K562 (cell line): Measurements from ENCODE around the gene MPIG6B. TPM values are rescaled to one million over a fixed set of nuclear protein-coding genes. Genes with fewer than 3 reads are reported as not detected.

Experiments
- ATAC-seq: fragments of 200-7000 bp; cut with Tn5 transposase; 3 replicates; pipeline ENCODE4 v1.9.1; 2020; ENCODE audit warnings: moderate library complexity
- BruUV-seq: library from RNA; stranded (reverse); fragments of 400-500 nt; replicated peaks from 2 replicates; lab custom pipeline; 2021; lab: Mats Ljungman, UMichigan
- CTCF ChIA-PET: fragments of 300-600 bp; formaldehyde crosslinking; extraction: SDS; loops from one replicate; lab custom pipeline; 2021; ENCODE audit warnings: low intra/inter-chr PET ratio; lab: Yijun Ruan, JAX
- POLR2A ChIA-PET: fragments of 300-600, 350-650 bp; sonication (Branson Sonifier 250); formaldehyde crosslinking; extraction: SDS; loops from one replicate; lab custom pipeline; 2021; ENCODE audit warnings: antibody characterized with exemption, inconsistent platforms; lab: Yijun Ruan, JAX
- DNase-seq, 4 experiments: peaks; one replicate each; pipeline versions ENCODE4 v3.0.0 to v3.0.0-alpha.2; 2011 to 2018; ENCODE audit warnings: low spot score in 3 of 4, mixed read lengths in 3 of 4; ENCODE audit errors: extremely low read depth in 1 of 4
- FAIRE-seq: peaks from 2 replicates; lab custom pipeline; 2011; peaks lifted over from hg19 to GRCh38; lab: Jason Lieb, UNC
- H2AFZ ChIP-seq: 2 replicates; pipeline ENCODE4 v1.6.0; 2011; ENCODE audit warnings: low read depth, low read length, control low read depth, inconsistent platforms
- H3K27ac ChIP-seq: fragments of 200-600 bp; 3 replicates; pipeline ENCODE4 v1.8.0; 2011; ENCODE audit warnings: low read depth, mild to moderate bottlenecking, control low read depth, inconsistent platforms, low read length, moderate library complexity, mixed read lengths; ENCODE audit errors: extremely low read depth
- H3K27me3 ChIP-seq, 2 experiments: fragments of 300-600 bp in 1 of 2; 2 replicates in 1 of 2; 3 replicates in 1 of 2; pipeline versions ENCODE4 v1.6.0 to v1.8.0; 2011; ENCODE audit warnings: inconsistent platforms in 2 of 2, low read length in 2 of 2, mild to moderate bottlenecking in 1 of 2, mixed read lengths in 1 of 2, moderate library complexity in 1 of 2; ENCODE audit not compliant: control insufficient read depth in 2 of 2, insufficient read depth in 2 of 2
- H3K36me3 ChIP-seq: fragments of 300-600 bp; 3 replicates; pipeline ENCODE4 v1.8.0; 2011; ENCODE audit warnings: mild to moderate bottlenecking, low read length, inconsistent platforms; ENCODE audit not compliant: control insufficient read depth, insufficient read depth
- H3K4me1 ChIP-seq, 2 experiments: fragments of 200-600 bp in 1 of 2; replicated peaks in 1 of 2; 2 replicates in 1 of 2; 3 replicates in 1 of 2; pipeline versions ENCODE4 v1.5.1 to v1.8.0; 2011; ENCODE audit warnings: inconsistent platforms in 2 of 2, low read length in 2 of 2, mild to moderate bottlenecking in 1 of 2, mixed read lengths in 1 of 2, moderate library complexity in 1 of 2; ENCODE audit not compliant: control insufficient read depth in 2 of 2, insufficient read depth in 2 of 2
- H3K4me2 ChIP-seq: 2 replicates; pipeline ENCODE4 v1.6.1; 2011; ENCODE audit warnings: low read length, control low read depth, inconsistent platforms, mixed read lengths; ENCODE audit not compliant: insufficient read depth
- H3K4me3 ChIP-seq: fragments of 200-600 bp; sonication (generic), shearing (Covaris generic); 2 replicates; pipeline ENCODE4 v1.5.1; 2016; ENCODE audit warnings: control low read depth, inconsistent platforms
- H3K79me2 ChIP-seq: fragments of 200-600 bp; 3 replicates; pipeline ENCODE4 v1.8.0; 2011; ENCODE audit warnings: low read length, inconsistent platforms; ENCODE audit not compliant: control insufficient read depth, insufficient read depth
- H3K9ac ChIP-seq, 2 experiments: 2 replicates each; pipeline versions ENCODE4 v1.6.0 to v1.6.1; 2011; ENCODE audit warnings: low read depth in 2 of 2, low read length in 2 of 2, control low read depth in 1 of 2, inconsistent platforms in 1 of 2, mild to moderate bottlenecking in 1 of 2, mixed read lengths in 1 of 2; ENCODE audit not compliant: insufficient read depth in 1 of 2
- H3K9me1 ChIP-seq: one replicate; pipeline ENCODE4 v1.6.0; 2011; ENCODE audit warnings: inconsistent platforms, mild to moderate bottlenecking, low read length, moderate library complexity; ENCODE audit not compliant: control insufficient read depth, insufficient read depth
- H3K9me3 ChIP-seq: replicated peaks from 2 replicates; pipeline ENCODE4 v1.5.1; 2011; ENCODE audit warnings: low read depth, low read length, inconsistent platforms; ENCODE audit not compliant: control insufficient read depth, insufficient read depth
- H4K20me1 ChIP-seq: replicated peaks from 2 replicates; pipeline ENCODE4 v1.6.1; 2011; ENCODE audit warnings: low read length, inconsistent platforms, mixed read lengths; ENCODE audit not compliant: control insufficient read depth, insufficient read depth
- CBFA2T2 ChIP-seq: fragments of 450-650 bp; conservative IDR thresholded peaks from 2 replicates; pipeline ENCODE4 v1.6.1; 2017; ENCODE audit warnings: mild to moderate bottlenecking
- CHCHD3 ChIP-seq: fragments of 250-450 bp; sonication (Bioruptor Pico); IDR thresholded peaks from 2 replicates; pipeline ENCODE4 v2.1.2; 2022; ENCODE audit warnings: mild to moderate bottlenecking
- ETV1 ChIP-seq: fragments of 450-650 bp; conservative IDR thresholded peaks from 2 replicates; pipeline ENCODE4 v1.6.1; 2016; ENCODE audit warnings: missing genetic modification characterization, control low read depth, low read depth, missing compliant biosample characterization
- HMGN3 ChIP-seq: IDR thresholded peaks from 2 replicates; pipeline ENCODE4 v1.6.1; 2011; ENCODE audit warnings: borderline replicate concordance, low read depth, mild to moderate bottlenecking, mixed read lengths, low read length; ENCODE audit not compliant: insufficient read length; ENCODE audit errors: extremely low read depth
- NFXL1 ChIP-seq: fragments of 450-650 bp; formaldehyde crosslinking; IDR thresholded peaks from 2 replicates; pipeline ENCODE4 v1.4.0; 2021; ENCODE audit warnings: mild to moderate bottlenecking
- POLR3G ChIP-seq: IDR thresholded peaks from 2 replicates; pipeline ENCODE4 v1.6.1; 2011; ENCODE audit not compliant: insufficient read length, insufficient replicate concordance; ENCODE audit errors: extremely low read depth
- WGBS: fragments of 100-300 bp; shearing (Covaris generic); methylation state at CpG from one replicate; pipeline ENCODE4 v1.1.6; 2016; ENCODE audit warnings: low coverage, mixed read lengths; ENCODE audit not compliant: insufficient coverage; ENCODE audit errors: missing lambda C conversion rate; 5-methylcytosine and 5-hydroxymethylcytosine counted together
- in situ Hi-C: fragments of 300-500 bp; cut with MboI; formaldehyde crosslinking; loops from 4 replicates; pipeline ENCODE4 v1.15.0; 2018; ENCODE audit warnings: inconsistent platforms, mixed read lengths
- intact Hi-C: fragments of 100-400 bp; cut with micrococcal nuclease; formaldehyde crosslinking; loops from 2 replicates; pipeline ENCODE4 v1.14.2; 2022
- polyA plus RNA-seq, 8 experiments: library from polyadenylated mRNA; depleted of rRNA in 4 of 8; stranded (reverse) in 5 of 8; unstranded in 3 of 8; fragments of >200 nt; fragmentation: Nextera tagmentation in 2 of 8; fragmentation: Illumina TruSeq in 1 of 8; extraction: Ambion mirVana in 2 of 8; extraction: Trizol in 1 of 8; gene quantifications; 2 replicates each; pipeline versions ENCODE4 v1.2.1 to v1.2.3, GENCODE V29; 2011 to 2014; ENCODE audit warnings: inconsistent platforms in 1 of 8, missing spikeins in 1 of 8
- total RNA-seq, 7 experiments: library from RNA; depleted of rRNA in 6 of 7; stranded (reverse); fragments of >200 nt in 6 of 7; fragmentation: Illumina TruSeq in 2 of 7; extraction: Trizol in 2 of 7; gene quantifications; 2 replicates each; pipeline versions ENCODE4 v1.2.1 to v1.2.3, GENCODE V29; 2011 to 2021; ENCODE audit warnings: low replicate concordance in 1 of 7
- TF ChIP-seq, protein P1 (sequence below): fragments of 250-450 bp; sonication (Bioruptor Pico); IDR thresholded peaks from 2 replicates; pipeline ENCODE4 v1.5.0; 2020; ENCODE audit warnings: mild to moderate bottlenecking, borderline replicate concordance
- TF ChIP-seq, protein P2 (sequence below), 2 experiments: fragments of 450-650 bp in 1 of 2; sonication (generic) in 1 of 2; formaldehyde crosslinking in 1 of 2; IDR thresholded peaks; 2 replicates each; pipeline versions ENCODE4 v1.7.1 to v1.9.0; 2016 to 2022; ENCODE audit warnings: inconsistent platforms in 1 of 2, mild to moderate bottlenecking in 1 of 2, missing genetic modification reagents in 1 of 2
- TF ChIP-seq, protein P3 (sequence below): sonication (generic); formaldehyde crosslinking; IDR thresholded peaks from 2 replicates; pipeline ENCODE4 v1.9.0; 2022; ENCODE audit warnings: mild to moderate bottlenecking, missing genetic modification reagents

Gene MPIG6B
- total and polyA plus RNA-seq, 9 of the 15 experiments (the other 6 are each of a cell fraction or from before 2014, with no cell fraction given): 0.11 to 1.2 (median 0.28) TPM; not detected in 1

DNA sequence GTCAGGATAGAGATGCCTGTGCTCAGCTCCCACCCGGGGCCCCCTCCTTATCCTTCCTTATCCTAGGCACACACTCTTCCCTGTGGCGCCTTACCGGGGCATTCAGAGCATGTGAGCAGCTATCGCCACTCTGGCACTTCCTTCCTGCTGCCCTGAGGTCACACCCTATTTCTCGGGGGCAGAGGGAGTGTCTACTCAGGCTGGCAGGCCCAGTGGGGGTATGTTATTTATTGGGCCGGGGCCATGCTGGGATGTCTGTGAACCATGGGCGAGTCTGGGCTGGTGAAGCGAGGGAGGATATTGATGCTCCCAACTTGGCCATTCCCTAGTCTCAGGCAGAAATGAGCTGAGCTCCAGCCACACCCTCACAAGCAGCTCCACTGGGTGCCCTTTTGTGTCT is 11.9 kb upstream of the MPIG6B start:
- Histone ChIP-seq H3K36me3 (no peaks in the 10 kb centered on the region), H3K4me2 (peak overlapping the region; percentile 9; the same call in 1 of the 2 replicates), H3K27ac (no peak overlapping the region), H3K4me3 (no peak overlapping the region), H3K9me1 (no peaks in the 10 kb centered on the region), H3K79me2 (no peaks in the 10 kb centered on the region), H2AFZ (peak overlapping the region; percentile 58), H4K20me1 (no peaks in the 10 kb centered on the region), H3K9ac (peak overlapping the region in 1 of 2 experiments; percentile 73; a peak in 2 of 4 replicates), H3K9me3 (no peaks in the 10 kb centered on the region), H3K27me3 (no peaks in the 10 kb centered on the region), H3K4me1 (peaks cover 33 to 48% of the 10 kb centered on the region in 2 experiments)
- 34% methylated on average over 8 of the region's 8 CpGs for WGBS
- in situ Hi-C loops: no loop called here
- no TSS peak for BruUV-seq
- ATAC-seq: peak; percentile 3; the same call in 1 of the 3 replicates
- intact Hi-C loops: no loop called here
- CTCF ChIA-PET: no interaction called here
- no peak for FAIRE-seq
- POLR2A ChIA-PET: interaction anchor here (0.7 to 12.4 kb wide), 9 partner anchors 8 to 261 kb away, joined by 3 to 223 read pairs (median 4); partner anchors contain the start of genes ABHD16A, DDAH2, DXO and GPANK1
- DNase-seq: peak in 2 of 4 experiments; percentile 50 to 55
- TF ChIP-seq ETV1 (tag): peak; percentile 36; the same call in 1 of the 2 replicates
- no peak for TF ChIP-seq HMGN3
- TF ChIP-seq NFXL1 (CRISPR knock-in tag): no peak
- TF ChIP-seq CBFA2T2: 0 out of 2 replicates have a peak, but pooled peaks have one; percentile 31
- TF ChIP-seq, protein P1, sequence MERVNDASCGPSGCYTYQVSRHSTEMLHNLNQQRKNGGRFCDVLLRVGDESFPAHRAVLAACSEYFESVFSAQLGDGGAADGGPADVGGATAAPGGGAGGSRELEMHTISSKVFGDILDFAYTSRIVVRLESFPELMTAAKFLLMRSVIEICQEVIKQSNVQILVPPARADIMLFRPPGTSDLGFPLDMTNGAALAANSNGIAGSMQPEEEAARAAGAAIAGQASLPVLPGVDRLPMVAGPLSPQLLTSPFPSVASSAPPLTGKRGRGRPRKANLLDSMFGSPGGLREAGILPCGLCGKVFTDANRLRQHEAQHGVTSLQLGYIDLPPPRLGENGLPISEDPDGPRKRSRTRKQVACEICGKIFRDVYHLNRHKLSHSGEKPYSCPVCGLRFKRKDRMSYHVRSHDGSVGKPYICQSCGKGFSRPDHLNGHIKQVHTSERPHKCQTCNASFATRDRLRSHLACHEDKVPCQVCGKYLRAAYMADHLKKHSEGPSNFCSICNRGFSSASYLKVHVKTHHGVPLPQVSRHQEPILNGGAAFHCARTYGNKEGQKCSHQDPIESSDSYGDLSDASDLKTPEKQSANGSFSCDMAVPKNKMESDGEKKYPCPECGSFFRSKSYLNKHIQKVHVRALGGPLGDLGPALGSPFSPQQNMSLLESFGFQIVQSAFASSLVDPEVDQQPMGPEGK: no peak
- TF ChIP-seq, protein P2, sequence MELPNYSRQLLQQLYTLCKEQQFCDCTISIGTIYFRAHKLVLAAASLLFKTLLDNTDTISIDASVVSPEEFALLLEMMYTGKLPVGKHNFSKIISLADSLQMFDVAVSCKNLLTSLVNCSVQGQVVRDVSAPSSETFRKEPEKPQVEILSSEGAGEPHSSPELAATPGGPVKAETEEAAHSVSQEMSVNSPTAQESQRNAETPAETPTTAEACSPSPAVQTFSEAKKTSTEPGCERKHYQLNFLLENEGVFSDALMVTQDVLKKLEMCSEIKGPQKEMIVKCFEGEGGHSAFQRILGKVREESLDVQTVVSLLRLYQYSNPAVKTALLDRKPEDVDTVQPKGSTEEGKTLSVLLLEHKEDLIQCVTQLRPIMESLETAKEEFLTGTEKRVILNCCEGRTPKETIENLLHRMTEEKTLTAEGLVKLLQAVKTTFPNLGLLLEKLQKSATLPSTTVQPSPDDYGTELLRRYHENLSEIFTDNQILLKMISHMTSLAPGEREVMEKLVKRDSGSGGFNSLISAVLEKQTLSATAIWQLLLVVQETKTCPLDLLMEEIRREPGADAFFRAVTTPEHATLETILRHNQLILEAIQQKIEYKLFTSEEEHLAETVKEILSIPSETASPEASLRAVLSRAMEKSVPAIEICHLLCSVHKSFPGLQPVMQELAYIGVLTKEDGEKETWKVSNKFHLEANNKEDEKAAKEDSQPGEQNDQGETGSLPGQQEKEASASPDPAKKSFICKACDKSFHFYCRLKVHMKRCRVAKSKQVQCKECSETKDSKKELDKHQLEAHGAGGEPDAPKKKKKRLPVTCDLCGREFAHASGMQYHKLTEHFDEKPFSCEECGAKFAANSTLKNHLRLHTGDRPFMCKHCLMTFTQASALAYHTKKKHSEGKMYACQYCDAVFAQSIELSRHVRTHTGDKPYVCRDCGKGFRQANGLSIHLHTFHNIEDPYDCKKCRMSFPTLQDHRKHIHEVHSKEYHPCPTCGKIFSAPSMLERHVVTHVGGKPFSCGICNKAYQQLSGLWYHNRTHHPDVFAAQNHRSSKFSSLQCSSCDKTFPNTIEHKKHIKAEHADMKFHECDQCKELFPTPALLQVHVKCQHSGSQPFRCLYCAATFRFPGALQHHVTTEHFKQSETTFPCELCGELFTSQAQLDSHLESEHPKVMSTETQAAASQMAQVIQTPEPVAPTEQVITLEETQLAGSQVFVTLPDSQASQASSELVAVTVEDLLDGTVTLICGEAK (IDR thresholded peaks at IDR 0.05): no peak
- TF ChIP-seq, protein P2 (CRISPR knock-in tag; IDR thresholded peaks at IDR 0.05): 0 out of 2 replicates have a peak, but pooled peaks have one; percentile 26
- no peak for TF ChIP-seq CHCHD3 (CRISPR knock-in tag)
- TF ChIP-seq, protein P3, sequence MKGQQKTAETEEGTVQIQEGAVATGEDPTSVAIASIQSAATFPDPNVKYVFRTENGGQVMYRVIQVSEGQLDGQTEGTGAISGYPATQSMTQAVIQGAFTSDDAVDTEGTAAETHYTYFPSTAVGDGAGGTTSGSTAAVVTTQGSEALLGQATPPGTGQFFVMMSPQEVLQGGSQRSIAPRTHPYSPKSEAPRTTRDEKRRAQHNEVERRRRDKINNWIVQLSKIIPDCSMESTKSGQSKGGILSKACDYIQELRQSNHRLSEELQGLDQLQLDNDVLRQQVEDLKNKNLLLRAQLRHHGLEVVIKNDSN (CRISPR knock-in tag): no peak
- TF ChIP-seq POLR3G: no peak
